ENCODE measurements around the gene CERT1.

GRCh38 chr5:75438722-75439121, 72.7 kb downstream of the CERT1 start:
- TF ChIP-seq CTCF (IDR thresholded peaks at IDR 0.05; ENCODE audit: borderline replicate concordance, extremely low read depth, low read length, poor library complexity, severe bottlenecking), result no peak
- TF ChIP-seq EZH2 (IDR thresholded peaks at IDR 0.05; ENCODE audit: borderline replicate concordance, low read depth, low read length, severe bottlenecking), result no peak

Data from DND-41 (cell line).